HCT116 (cell line): ENCODE results near the gene TRAF2. TPM values are rescaled to one million over a fixed set of nuclear protein-coding genes. Genes with fewer than 3 reads are reported as not detected.

Experiments used
- ATAC-seq: fragments of 200-7000 bp; cut with Tn5 transposase; 2 replicates; pipeline ENCODE4 v1.9.1; 2020; ENCODE audit warnings: mild to moderate bottlenecking, moderate library complexity
- BruUV-seq: library from RNA; stranded (reverse); fragments of 400-500 nt; replicated peaks from 2 replicates; lab custom pipeline; 2021; lab: Mats Ljungman, UMichigan
- CTCF ChIA-PET: fragments of 300-600 bp; sonication (Branson Sonifier 250); formaldehyde crosslinking; loops from one replicate; lab custom pipeline; 2021; ENCODE audit warnings: antibody characterized with exemption; lab: Charles Lee
- POLR2A ChIA-PET: fragments of 300-600, 350-600 bp; sonication (Branson Sonifier 250); formaldehyde crosslinking; loops from one replicate; lab custom pipeline; 2021; ENCODE audit warnings: antibody characterized with exemption; lab: Charles Lee
- RAD21 ChIA-PET, 2 experiments: fragments of 300-600 bp; sonication (Branson Sonifier 250); formaldehyde crosslinking; loops; one replicate each; lab custom pipeline; 2023; ENCODE audit warnings: low total read pairs in 2 of 2; ENCODE audit not compliant: uncharacterized antibody in 2 of 2, unreplicated experiment in 2 of 2, low non-redundant PET in 1 of 2; lab: Charles Lee
- DNase-seq: peaks from one replicate; pipeline ENCODE4 v3.0.0-alpha.2; 2010; ENCODE audit warnings: low read depth, low spot score
- H2AFZ ChIP-seq: fragments of 200-600 bp; shearing (Covaris generic), sonication (generic); 2 replicates; pipeline ENCODE4 v1.6.1; 2017; ENCODE audit warnings: low read depth, mixed run types, mixed read lengths, antibody characterized with exemption, low read length; ENCODE audit not compliant: poor library complexity, severe bottlenecking
- H3K27ac ChIP-seq: 2 replicates; pipeline ENCODE4 v1.5.1; 2012; ENCODE audit warnings: low read depth, low read length
- H3K27me3 ChIP-seq: fragments of 200-600 bp; sonication (generic); 2 replicates; pipeline ENCODE4 v1.6.1; 2016; ENCODE audit warnings: mixed run types, low read length, mixed read lengths; ENCODE audit not compliant: insufficient read depth
- H3K36me3 ChIP-seq, 2 experiments: fragments of 200-500 bp in 1 of 2; fragments of 200-600 bp in 1 of 2; sonication (Bioruptor generic) in 1 of 2; sonication (generic) in 1 of 2; 2 replicates each; pipeline versions ENCODE4 v1.5.1 to v1.6.1; 2014 to 2016; ENCODE audit warnings: low read length in 2 of 2, inconsistent platforms in 1 of 2, mixed read lengths in 1 of 2, mixed run types in 1 of 2; ENCODE audit not compliant: insufficient read depth in 2 of 2, control insufficient read depth in 1 of 2
- H3K4me1 ChIP-seq, 2 experiments: fragments of 200-600 bp in 1 of 2; sonication (generic) in 1 of 2; 2 replicates each; pipeline versions ENCODE4 v1.5.1 to v1.6.1; 2012 to 2017; ENCODE audit warnings: low read length in 2 of 2, inconsistent platforms in 1 of 2, mild to moderate bottlenecking in 1 of 2, mixed read lengths in 1 of 2, mixed run types in 1 of 2, moderate library complexity in 1 of 2; ENCODE audit not compliant: insufficient read depth in 2 of 2, control insufficient read depth in 1 of 2
- H3K4me2 ChIP-seq: fragments of 200-600 bp; sonication (generic); 2 replicates; pipeline ENCODE4 v1.6.1; 2017; ENCODE audit warnings: mixed run types, low read length, mixed read lengths
- H3K4me3 ChIP-seq, 2 experiments: fragments of 200-600 bp in 1 of 2; sonication (generic) in 1 of 2; replicated peaks in 1 of 2; 2 replicates each; pipeline ENCODE4 v1.5.1; 2011 to 2016; ENCODE audit warnings: low read length in 2 of 2, control low read depth in 1 of 2, low read depth in 1 of 2, mild to moderate bottlenecking in 1 of 2, mixed read lengths in 1 of 2, mixed run types in 1 of 2
- H3K79me2 ChIP-seq: fragments of 200-600 bp; sonication (generic); 2 replicates; pipeline ENCODE4 v1.6.1; 2017; ENCODE audit warnings: mild to moderate bottlenecking, mixed run types, low read length, moderate library complexity, mixed read lengths; ENCODE audit not compliant: insufficient read depth
- H3K9ac ChIP-seq: fragments of 200-600 bp; sonication (generic); 2 replicates; pipeline ENCODE4 v1.6.1; 2016; ENCODE audit warnings: low read length, mixed read lengths
- H3K9me2 ChIP-seq: fragments of 200-600 bp; sonication (generic), shearing (Covaris generic); 2 replicates; pipeline ENCODE4 v1.6.1; 2017; ENCODE audit warnings: mixed run types, mild to moderate bottlenecking, moderate library complexity; ENCODE audit not compliant: insufficient read depth
- H3K9me3 ChIP-seq, 2 experiments: fragments of 200-500 bp in 1 of 2; fragments of 200-600 bp in 1 of 2; sonication (Bioruptor generic) in 1 of 2; sonication (generic) in 1 of 2; 2 replicates each; pipeline ENCODE4 v1.6.1; 2014 to 2017; ENCODE audit warnings: low read length in 2 of 2, mixed read lengths in 2 of 2, inconsistent platforms in 1 of 2, low read depth in 1 of 2, mild to moderate bottlenecking in 1 of 2, mixed run types in 1 of 2, moderate library complexity in 1 of 2; ENCODE audit not compliant: control insufficient read depth in 1 of 2, insufficient read depth in 1 of 2
- H4K20me1 ChIP-seq: fragments of 200-600 bp; sonication (generic), shearing (Covaris generic); 2 replicates; pipeline ENCODE4 v1.6.1; 2017; ENCODE audit warnings: mixed run types, mild to moderate bottlenecking, moderate library complexity; ENCODE audit not compliant: insufficient read depth
- ATF3 ChIP-seq: IDR thresholded peaks from 2 replicates; pipeline ENCODE4 v1.6.1; 2012
- CBX3 ChIP-seq: IDR thresholded peaks from 2 replicates; pipeline ENCODE4 v1.6.1; 2012; ENCODE audit warnings: low read depth
- EGR1 ChIP-seq: IDR thresholded peaks from 2 replicates; pipeline ENCODE4 v1.6.1; 2012; ENCODE audit warnings: low read depth
- ELF1 ChIP-seq: IDR thresholded peaks from 2 replicates; pipeline ENCODE4 v1.6.1; 2012; ENCODE audit warnings: low read depth, borderline replicate concordance
- EZH2phosphoT487 ChIP-seq: fragments of 200-600 bp; IDR thresholded peaks from 2 replicates; pipeline ENCODE4 v1.6.1; 2018; ENCODE audit warnings: antibody characterized with exemption, borderline replicate concordance
- FOSL1 ChIP-seq: IDR thresholded peaks from 2 replicates; pipeline ENCODE4 v1.6.1; 2012; ENCODE audit warnings: low read depth
- JUND ChIP-seq: IDR thresholded peaks from 2 replicates; pipeline ENCODE4 v1.6.1; 2012
- POLR2A ChIP-seq: IDR thresholded peaks from 2 replicates; pipeline ENCODE4 v1.7.0; 2011; ENCODE audit warnings: borderline replicate concordance; ENCODE audit not compliant: insufficient read depth, insufficient read length; ENCODE audit errors: extremely low read depth
- POLR2AphosphoS5 ChIP-seq: IDR thresholded peaks from 2 replicates; pipeline ENCODE4 v1.6.1; 2011; ENCODE audit warnings: mild to moderate bottlenecking, low read depth, low read length, moderate library complexity
- REST ChIP-seq: IDR thresholded peaks from 2 replicates; pipeline ENCODE4 v1.6.1; 2012; ENCODE audit warnings: low read depth
- SP1 ChIP-seq: IDR thresholded peaks from 2 replicates; pipeline ENCODE4 v1.6.1; 2012; ENCODE audit warnings: low read depth
- SRF ChIP-seq: IDR thresholded peaks from 2 replicates; pipeline ENCODE4 v1.6.1; 2012; ENCODE audit warnings: low read depth
- TCF7L2 ChIP-seq: IDR thresholded peaks from 2 replicates; pipeline ENCODE4 v1.7.0; 2011; ENCODE audit warnings: borderline replicate concordance, inconsistent platforms; ENCODE audit not compliant: insufficient read depth, insufficient read length; ENCODE audit errors: extremely low read depth
- ZFX ChIP-seq: fragments of 450-650 bp; IDR thresholded peaks from 2 replicates; pipeline ENCODE4 v1.6.1; 2017
- ZNF274 ChIP-seq: fragments of 200-500 bp; sonication (Bioruptor generic); IDR thresholded peaks from 2 replicates; pipeline ENCODE4 v1.6.1; 2014; ENCODE audit warnings: mild to moderate bottlenecking, low read depth, low read length, inconsistent platforms
- intact Hi-C: fragments of 100-400 bp; cut with micrococcal nuclease; formaldehyde crosslinking; loops from 2 replicates; pipeline ENCODE4 v1.10.0; 2022
- total RNA-seq: library from RNA; stranded (reverse); gene quantifications from one replicate; pipeline ENCODE4 v1.2.1, GENCODE V29; 2021; ENCODE audit not compliant: unreplicated experiment
- TF ChIP-seq, protein P1 (sequence below): IDR thresholded peaks from 2 replicates; pipeline ENCODE4 v1.6.1; 2012

The TRAF2 gene
- total RNA-seq, 1 experiment from 2014 or later, result 28.4 TPM

DNA sequence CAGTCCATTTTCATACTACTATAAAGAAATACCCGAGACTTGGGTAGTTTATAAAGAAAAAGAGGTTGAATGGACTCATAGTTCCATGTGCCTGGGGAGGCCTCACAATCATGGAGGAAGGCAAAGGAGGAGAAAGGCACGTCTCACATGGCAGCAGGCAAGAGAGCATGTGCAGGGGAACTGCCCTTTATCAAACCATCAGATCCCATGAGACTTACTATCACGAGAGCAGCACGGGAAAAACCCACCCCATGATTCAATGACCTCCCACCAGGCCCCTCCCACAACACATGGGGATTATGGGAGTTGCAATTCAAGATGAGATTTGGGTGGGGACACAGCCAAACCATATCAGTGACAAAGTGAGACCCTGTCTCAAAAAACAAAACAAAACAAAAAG, 19.9 kb downstream of the TRAF2 start:
- TF ChIP-seq SRF (no peak), TCF7L2 (no peak), JUND (no peak), REST (no peak), CBX3 (no peak), EZH2phosphoT487 (no peak), ZNF274 (no peak), EGR1 (no peak), ATF3 (no peak), SP1 (no peak), FOSL1 (no peak), POLR2A (no peak), ZFX (no peak), POLR2AphosphoS5 (no peak), ELF1 (no peak)
- TF ChIP-seq, protein P1, sequence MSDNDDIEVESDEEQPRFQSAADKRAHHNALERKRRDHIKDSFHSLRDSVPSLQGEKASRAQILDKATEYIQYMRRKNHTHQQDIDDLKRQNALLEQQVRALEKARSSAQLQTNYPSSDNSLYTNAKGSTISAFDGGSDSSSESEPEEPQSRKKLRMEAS, result no peak
- TF ChIP-seq, all 23 proteins: peak for 0
- Histone ChIP-seq H4K20me1 (no peaks in the 10 kb centered on the region), H3K9me3 (no peaks in the 10 kb centered on the region), H3K4me1 (peaks cover 7 to 11% of the 10 kb centered on the region in 2 experiments), H3K4me2 (no peak overlapping the region), H3K36me3 (peaks cover 6 to 26% of the 10 kb centered on the region in 2 experiments; a peak in 3 of 4 replicates), H3K27ac (no peak overlapping the region), H3K4me3 (no peak overlapping the region), H3K9me2 (no peaks in the 10 kb centered on the region), H3K27me3 (no peaks in the 10 kb centered on the region), H2AFZ (no peak overlapping the region), H3K9ac (no peak overlapping the region), H3K79me2 (peaks cover 30% of the 10 kb centered on the region; the same call in 1 of the 2 replicates)
- BruUV-seq, result no TSS peak
- ChIA-PET RAD21 (no interaction called here), POLR2A (no interaction called here), CTCF (no interaction called here)
- ATAC-seq, result no peak
- intact Hi-C loops, result no loop called here
- no peak for DNase-seq
